T47D (cell line): ENCODE results near the gene HIGD2B.
"Not testable (repeated sequence)": the region's sequence is repeated elsewhere in the genome, so short reads cannot be mapped to it uniquely, and the experiment has no call there.

Experiments used
- DNase-seq, 2 experiments: peaks; one replicate each; pipeline versions ENCODE4 v3.0.0 to v3.0.0-alpha.2; 2011 to 2012; ENCODE audit warnings: low read depth in 1 of 2, low spot score in 1 of 2
- JUND ChIP-seq: IDR thresholded peaks from 2 replicates; pipeline ENCODE4 v1.6.1; 2012; ENCODE audit warnings: low read depth
- in situ Hi-C: cut with HindIII; loops from 2 replicates; pipeline ENCODE4 v1.10.0; 2016; ENCODE audit warnings: low sequenced_read_pairs, low pct_unique_long_range_greater_than_20kb

Gene HIGD2B

GRCh38 chr15:72706266-72706665 lies 20.3 kb upstream of the HIGD2B start:
- in situ Hi-C loops, result no loop called here
- no peak for TF ChIP-seq JUND
- no peak for DNase-seq

DNA sequence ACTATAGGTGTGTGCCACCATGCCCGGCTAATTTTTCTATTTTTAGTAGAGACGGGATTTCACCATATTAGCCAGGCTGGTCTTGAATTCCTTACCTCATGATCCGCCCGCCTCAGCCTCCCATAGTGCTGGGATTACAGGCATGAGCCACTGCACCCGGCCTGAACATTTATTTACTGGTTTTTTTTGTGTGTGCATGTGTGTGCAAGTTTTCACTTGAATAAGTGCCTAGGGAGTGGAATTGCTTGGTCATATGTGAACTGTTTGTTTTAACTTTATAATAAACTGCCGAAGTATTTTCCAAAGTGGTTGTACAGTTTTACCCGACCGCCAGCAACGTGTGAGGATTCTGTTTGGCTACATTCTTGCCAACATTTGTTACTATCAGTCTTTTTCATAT lies 14.1 kb upstream of the HIGD2B start:
- no peak for DNase-seq
- in situ Hi-C loops, result no loop called here
- TF ChIP-seq JUND, result no peak

GRCh38 chr15:72698938-72699337 lies 13.0 kb upstream of the HIGD2B start:
- TF ChIP-seq JUND, result no peak
- DNase-seq, result no peak
- in situ Hi-C loops, result no loop called here

- in situ Hi-C loops, result no loop called here
- no peak for TF ChIP-seq JUND
- DNase-seq, result no peak
Measured at GRCh38 chr15:72690938-72691337, 5.0 kb upstream of the HIGD2B start.

GRCh38 chr15:72688697-72689096 lies 2.7 kb upstream of the HIGD2B start:
- no peak for TF ChIP-seq JUND
- in situ Hi-C loops, result no loop called here
- DNase-seq, result no peak

- in situ Hi-C loops, result no loop called here
- no peak for DNase-seq
- no peak for TF ChIP-seq JUND
Measured at GRCh38 chr15:72685301-72685924, 569 bp downstream of the HIGD2B start.

- no peak for DNase-seq
- in situ Hi-C loops, result no loop called here
- TF ChIP-seq JUND, result no peak
Measured at GRCh38 chr15:72682772-72683171, 3.2 kb downstream of the HIGD2B start.

GRCh38 chr15:72680931-72681330 lies 5.1 kb downstream of the HIGD2B start:
- DNase-seq, result no peak
- no peak for TF ChIP-seq JUND
- in situ Hi-C loops, result no loop called here

GRCh38 chr15:72676838-72677237 lies 9.1 kb downstream of the HIGD2B start:
- no peak for TF ChIP-seq JUND
- in situ Hi-C loops, result no loop called here
- DNase-seq, result no peak

GRCh38 chr15:72671525-72671924 lies 14.5 kb downstream of the HIGD2B start:
- DNase-seq, result no peak
- no peak for TF ChIP-seq JUND
- in situ Hi-C loops, result no loop called here

GRCh38 chr15:72670656-72671352 lies 15.2 kb downstream of the HIGD2B start:
- in situ Hi-C loops, result not testable (repeated sequence)
- DNase-seq, result peak; percentile 38 to 82

GRCh38 chr15:72669803-72670202 lies 16.2 kb downstream of the HIGD2B start:
- DNase-seq, in situ Hi-C loops: not testable (repeated sequence)

DNA sequence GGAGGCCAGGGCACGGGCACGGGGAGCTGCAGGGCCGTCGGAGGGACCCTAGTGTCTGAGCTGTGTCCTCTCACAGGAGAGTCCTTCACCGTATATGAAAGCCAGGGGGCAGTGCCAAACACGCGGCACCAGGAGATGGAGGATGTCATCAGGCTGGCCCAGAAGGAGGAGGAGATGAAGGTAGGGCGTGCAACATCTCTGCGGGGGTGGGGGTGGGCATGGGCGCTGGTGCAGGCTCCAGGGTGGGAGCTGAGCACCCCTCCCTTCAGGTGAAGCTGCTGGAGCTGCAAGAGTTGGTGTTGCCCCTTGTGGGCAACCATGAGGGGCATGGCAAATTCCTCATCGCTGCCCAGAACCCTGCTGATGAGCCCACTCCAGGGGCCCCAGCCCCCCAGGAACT lies 20.3 kb downstream of the HIGD2B start:
- DNase-seq, in situ Hi-C loops: not testable (repeated sequence)

- DNase-seq, in situ Hi-C loops: not testable (repeated sequence)
Measured at GRCh38 chr15:72663931-72664330, 22.1 kb downstream of the HIGD2B start.

DNA sequence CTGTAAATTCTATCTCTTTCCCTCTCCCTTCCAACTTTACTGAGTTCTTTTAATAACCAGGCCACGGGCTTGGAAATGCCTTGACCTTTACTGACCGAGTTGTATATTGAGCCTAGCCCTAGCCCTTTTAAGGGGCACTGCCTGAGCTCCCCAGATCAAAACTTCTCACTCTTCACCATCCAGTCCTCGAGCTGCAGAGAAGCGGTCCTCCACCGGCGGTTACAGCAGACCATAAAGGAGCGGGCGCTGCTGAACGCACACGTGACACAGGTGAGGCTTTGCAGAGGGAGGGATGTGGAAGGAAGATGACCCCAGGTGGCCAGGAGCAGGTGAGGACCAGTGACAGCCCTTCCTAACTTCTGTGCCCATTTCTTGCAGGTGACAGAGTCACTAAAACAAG lies 24.9 kb downstream of the HIGD2B start:
- in situ Hi-C loops, DNase-seq: not testable (repeated sequence)

DNA sequence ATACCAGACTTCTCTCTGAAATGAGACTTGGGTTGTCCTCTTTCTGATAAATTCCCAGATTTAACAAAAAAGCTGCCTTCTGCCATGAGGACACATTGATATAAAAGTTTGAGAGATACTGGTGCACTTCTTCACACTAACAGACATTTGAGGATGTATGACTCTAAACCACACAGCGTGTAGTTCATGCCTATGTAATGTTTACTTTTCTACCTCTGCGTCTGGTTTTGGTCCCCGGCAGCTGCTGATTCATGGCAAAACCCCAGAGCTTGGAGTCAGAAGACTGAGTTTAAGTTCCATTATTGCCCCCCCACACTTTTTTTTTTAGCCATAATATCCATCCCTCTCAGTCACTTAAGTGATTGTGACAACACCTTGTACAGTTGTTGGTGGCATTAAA lies 30.0 kb downstream of the HIGD2B start:
- DNase-seq, in situ Hi-C loops: not testable (repeated sequence)

GRCh38 chr15:72654397-72654796 lies 31.6 kb downstream of the HIGD2B start, which contains the start of gene GOLGA6B:
TSS of gene GOLGA6B (plus strand) at chr15:72654697. CDS start at chr15:72654738, 41 bp downstream.
- DNase-seq, in situ Hi-C loops: not testable (repeated sequence)

DNA sequence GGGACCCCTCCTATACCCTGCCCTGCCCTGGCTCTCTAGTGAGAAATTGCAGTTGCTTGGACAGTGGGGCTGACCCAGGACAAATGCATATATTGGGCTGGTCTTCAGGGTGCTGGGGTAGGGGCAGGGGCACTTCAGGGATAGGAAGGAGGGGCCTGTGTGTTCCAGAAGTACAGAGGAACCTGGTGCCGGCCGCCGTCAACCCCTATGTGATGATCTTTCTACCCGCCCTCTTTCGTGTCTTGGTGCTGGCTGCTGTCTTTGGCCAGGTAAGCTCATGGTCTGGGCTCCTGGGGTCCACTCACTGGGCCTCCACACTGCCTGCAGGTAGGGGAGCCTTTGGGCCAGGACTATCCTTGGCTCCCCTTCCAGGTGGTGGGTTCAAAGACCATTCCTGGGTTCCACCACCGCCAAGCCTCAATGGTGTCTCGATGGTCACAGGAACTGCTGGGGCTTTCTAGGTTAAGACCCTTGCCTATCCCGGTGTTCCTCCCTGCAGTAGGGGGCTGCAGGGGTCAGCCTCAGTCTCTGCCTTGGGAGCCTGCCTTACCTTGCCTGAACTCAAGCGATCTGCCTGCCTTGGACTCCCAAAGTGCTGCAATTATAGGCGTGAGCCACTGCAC lies 37.2 kb downstream of the HIGD2B start:
- DNase-seq, in situ Hi-C loops: not testable (repeated sequence)
